ENCODE data around the gene COL23A1.
"Not testable (repeated sequence)": the region's sequence is repeated elsewhere in the genome, so short reads cannot be mapped to it uniquely, and the experiment has no call there.

The COL23A1 gene

DNA sequence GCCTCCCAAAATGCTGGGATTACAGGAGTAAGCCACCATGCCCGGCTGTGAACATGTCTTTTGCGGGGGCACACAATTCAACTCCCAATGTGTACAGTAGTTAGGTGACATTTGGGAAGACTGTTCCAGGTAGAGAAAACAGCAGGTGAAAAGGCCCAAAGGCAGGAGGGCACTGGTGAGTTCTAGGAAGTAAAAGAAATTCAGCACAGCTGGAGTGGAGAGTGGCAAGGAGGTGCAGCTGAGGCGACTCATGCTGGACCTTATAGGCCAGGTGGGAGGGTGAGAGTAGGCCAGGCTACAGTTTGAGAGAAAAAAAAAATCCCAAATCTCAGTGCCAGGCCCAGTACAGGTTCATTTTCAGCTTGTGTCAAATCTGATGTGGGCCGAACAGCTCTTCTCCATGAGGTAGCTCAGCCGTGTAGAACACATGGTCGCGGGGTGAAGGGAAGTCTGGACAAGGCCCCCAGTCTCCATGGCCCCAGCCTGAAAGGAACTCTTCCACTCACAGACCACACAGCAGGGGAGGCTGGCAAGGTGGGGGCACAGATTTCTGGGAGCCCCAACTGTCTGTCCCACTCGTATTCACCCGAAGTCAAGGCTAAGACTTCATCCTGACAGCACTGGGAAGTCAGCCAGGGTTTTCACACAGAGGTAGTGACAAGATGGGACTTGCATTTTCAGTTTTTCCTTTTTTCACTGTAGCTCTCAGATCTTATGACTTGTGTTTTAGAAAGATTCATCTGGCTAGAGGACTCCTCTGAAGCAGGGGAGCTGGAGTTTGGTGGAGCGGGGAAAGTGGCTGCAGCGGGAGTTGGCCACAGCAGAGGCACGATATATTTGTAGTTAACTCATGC is 390.4 kb downstream of the COL23A1 start:
- no peak overlapping the region for H3K4me3 ChIP-seq (ENCODE audit: low read depth in 1 of 2, low read length in 1 of 2)
- no peak overlapping the region for H3K27ac ChIP-seq
- TF ChIP-seq, protein P1, sequence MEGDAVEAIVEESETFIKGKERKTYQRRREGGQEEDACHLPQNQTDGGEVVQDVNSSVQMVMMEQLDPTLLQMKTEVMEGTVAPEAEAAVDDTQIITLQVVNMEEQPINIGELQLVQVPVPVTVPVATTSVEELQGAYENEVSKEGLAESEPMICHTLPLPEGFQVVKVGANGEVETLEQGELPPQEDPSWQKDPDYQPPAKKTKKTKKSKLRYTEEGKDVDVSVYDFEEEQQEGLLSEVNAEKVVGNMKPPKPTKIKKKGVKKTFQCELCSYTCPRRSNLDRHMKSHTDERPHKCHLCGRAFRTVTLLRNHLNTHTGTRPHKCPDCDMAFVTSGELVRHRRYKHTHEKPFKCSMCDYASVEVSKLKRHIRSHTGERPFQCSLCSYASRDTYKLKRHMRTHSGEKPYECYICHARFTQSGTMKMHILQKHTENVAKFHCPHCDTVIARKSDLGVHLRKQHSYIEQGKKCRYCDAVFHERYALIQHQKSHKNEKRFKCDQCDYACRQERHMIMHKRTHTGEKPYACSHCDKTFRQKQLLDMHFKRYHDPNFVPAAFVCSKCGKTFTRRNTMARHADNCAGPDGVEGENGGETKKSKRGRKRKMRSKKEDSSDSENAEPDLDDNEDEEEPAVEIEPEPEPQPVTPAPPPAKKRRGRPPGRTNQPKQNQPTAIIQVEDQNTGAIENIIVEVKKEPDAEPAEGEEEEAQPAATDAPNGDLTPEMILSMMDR (IDR thresholded peaks at IDR 0.05): no peak
- H3K36me3 ChIP-seq: no peaks in the 10 kb centered on the region
- H3K27me3 ChIP-seq: no peaks in the 10 kb centered on the region
- H3K4me1 ChIP-seq (ENCODE audit: control insufficient read depth in 1 of 2, insufficient read depth in 1 of 2, low read depth in 1 of 2, low read length in 1 of 2): peaks cover 26 to 32% of the 10 kb centered on the region in 2 experiments
- no peaks in the 10 kb centered on the region for H3K9me3 ChIP-seq

DNA sequence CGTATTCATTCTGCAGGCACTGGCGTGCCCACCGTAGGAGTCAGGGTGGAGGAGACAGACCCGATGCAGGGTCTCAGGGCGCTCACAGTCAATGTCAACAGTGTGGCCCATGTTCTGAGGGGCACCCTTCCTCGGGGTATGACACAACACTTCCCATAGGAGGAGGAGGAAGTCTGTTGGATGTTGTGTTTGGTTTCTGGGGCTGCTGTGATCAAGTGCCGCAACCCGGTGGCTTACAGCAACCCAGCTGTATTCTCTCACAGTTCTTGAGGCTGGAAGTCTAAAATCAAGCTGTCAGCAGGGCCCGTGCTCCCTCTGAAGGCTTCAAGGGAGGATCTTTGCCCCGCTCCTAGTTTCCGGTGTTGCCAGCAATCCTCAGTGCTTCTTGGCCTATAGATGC is 391.5 kb downstream of the COL23A1 start:
- Histone ChIP-seq H3K4me3 (ENCODE audit: low read depth in 1 of 2, low read length in 1 of 2) (no peak overlapping the region), H3K27me3 (no peaks in the 10 kb centered on the region), H3K4me1 (ENCODE audit: control insufficient read depth in 1 of 2, insufficient read depth in 1 of 2, low read depth in 1 of 2, low read length in 1 of 2) (peaks cover 34 to 40% of the 10 kb centered on the region in 2 experiments), H3K36me3 (no peaks in the 10 kb centered on the region), H3K27ac (no peak overlapping the region), H3K9me3 (no peaks in the 10 kb centered on the region)
- TF ChIP-seq, protein P1 (IDR thresholded peaks at IDR 0.05): no peak

DNA sequence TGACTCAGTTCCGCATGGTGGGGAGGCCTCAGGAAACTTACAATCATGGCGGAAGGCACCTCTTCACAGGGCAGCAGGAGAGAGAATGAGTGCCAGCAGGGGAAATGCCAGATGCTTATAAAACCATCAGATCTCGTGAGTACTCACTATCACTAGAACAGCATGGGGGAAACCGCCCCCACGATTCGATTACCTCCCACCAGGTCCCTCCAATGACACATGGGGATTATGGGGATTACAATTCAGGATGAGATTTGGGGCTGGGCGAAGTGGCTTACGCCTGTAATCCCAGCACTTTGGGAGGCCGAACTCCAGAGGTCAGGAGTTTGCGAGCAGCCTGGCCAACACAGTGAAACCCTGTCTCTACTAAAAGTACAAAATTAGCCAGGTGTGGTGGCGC is 392.0 kb downstream of the COL23A1 start:
- not testable (repeated sequence) for H3K27me3 ChIP-seq; H3K27ac ChIP-seq; H3K9me3 ChIP-seq; H3K4me3 ChIP-seq (ENCODE audit: low read depth in 1 of 2, low read length in 1 of 2); H3K36me3 ChIP-seq
- peaks cover 40 to 42% of the 10 kb centered on the region in 2 experiments for H3K4me1 ChIP-seq (ENCODE audit: control insufficient read depth in 1 of 2, insufficient read depth in 1 of 2, low read depth in 1 of 2, low read length in 1 of 2)

DNA sequence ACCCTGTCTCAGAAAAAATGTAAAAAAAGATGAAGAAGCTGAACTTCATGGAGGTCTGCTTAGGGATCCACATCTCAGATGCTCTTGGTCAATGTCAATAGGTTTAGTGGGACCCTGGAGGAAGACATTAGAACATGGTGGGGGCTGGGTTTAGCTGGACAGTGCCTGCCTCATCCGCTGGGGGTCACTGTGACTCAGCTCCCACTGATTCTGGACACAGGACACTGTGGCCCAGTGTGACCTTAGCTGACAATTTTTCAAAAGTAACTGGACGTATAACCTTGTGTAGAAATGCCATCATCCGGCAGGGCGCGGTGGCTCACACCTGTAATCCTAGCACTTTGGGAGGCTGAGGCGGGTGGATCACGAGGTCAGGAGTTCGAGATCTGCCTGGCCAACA is 393.2 kb downstream of the COL23A1 start:
- H3K4me3 ChIP-seq (ENCODE audit: low read depth in 1 of 2, low read length in 1 of 2): no peak overlapping the region
- no peaks in the 10 kb centered on the region for H3K9me3 ChIP-seq
- H3K36me3 ChIP-seq: no peaks in the 10 kb centered on the region
- no peaks in the 10 kb centered on the region for H3K27me3 ChIP-seq
- TF ChIP-seq, protein P1 (IDR thresholded peaks at IDR 0.05): no peak
- peaks cover 36 to 38% of the 10 kb centered on the region in 2 experiments for H3K4me1 ChIP-seq (ENCODE audit: control insufficient read depth in 1 of 2, insufficient read depth in 1 of 2, low read depth in 1 of 2, low read length in 1 of 2)
- no peak overlapping the region for H3K27ac ChIP-seq

DNA sequence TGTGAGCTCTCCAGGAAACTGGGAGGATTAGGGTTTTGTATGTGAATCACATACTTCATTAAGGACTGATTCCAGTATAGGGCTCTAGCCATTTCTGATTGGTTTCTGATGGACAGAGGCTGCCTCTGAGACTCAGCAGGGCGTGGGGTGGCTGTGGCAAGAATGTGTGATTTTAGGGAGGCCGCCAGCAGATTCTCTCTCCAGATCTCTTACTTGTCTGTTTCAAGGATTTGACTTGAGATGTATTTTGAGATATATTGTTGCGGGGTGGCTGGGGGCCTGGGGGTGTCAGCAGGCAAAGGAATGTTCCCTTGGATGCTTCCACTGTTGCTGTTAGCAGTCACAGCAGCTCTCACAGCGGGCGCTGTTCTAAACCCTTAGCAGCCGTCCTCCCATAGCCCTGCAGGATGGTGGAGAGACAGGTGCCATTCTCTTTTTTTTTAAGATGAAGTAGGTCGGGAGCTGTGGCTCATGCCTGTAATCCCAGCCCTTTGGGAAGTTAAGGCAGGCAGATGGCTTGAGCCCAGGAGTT is 393.8 kb downstream of the COL23A1 start:
- no peaks in the 10 kb centered on the region for H3K27me3 ChIP-seq
- peaks cover 30 to 32% of the 10 kb centered on the region in 2 experiments for H3K4me1 ChIP-seq (ENCODE audit: control insufficient read depth in 1 of 2, insufficient read depth in 1 of 2, low read depth in 1 of 2, low read length in 1 of 2)
- H3K36me3 ChIP-seq: no peaks in the 10 kb centered on the region
- TF ChIP-seq, protein P1 (IDR thresholded peaks at IDR 0.05): no peak
- no peak overlapping the region for H3K4me3 ChIP-seq (ENCODE audit: low read depth in 1 of 2, low read length in 1 of 2)
- H3K9me3 ChIP-seq: no peaks in the 10 kb centered on the region
- no peak overlapping the region for H3K27ac ChIP-seq

DNA sequence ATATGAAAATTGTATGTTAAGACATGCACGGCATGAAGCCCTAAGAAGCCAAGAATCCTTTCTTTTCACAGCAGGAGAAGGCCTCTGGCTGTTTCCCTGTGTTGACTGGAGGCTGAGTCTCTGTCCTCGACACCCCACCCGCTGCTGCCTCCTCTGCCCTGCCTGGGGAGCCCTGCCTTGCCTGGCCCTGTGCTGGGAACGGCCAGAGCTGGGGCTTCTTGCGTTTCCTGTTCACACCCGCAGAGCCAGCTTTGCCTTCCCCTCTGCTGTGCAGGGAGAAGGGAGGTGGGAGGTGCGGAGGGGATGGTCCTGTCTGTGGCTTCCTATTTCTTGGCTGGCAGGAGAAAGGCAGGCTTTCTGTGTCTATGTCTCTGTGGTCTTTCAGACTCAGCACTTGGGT is 396.2 kb downstream of the COL23A1 start:
- H3K36me3 ChIP-seq: no peaks in the 10 kb centered on the region
- no peak overlapping the region for H3K4me3 ChIP-seq (ENCODE audit: low read depth in 1 of 2, low read length in 1 of 2)
- H3K27me3 ChIP-seq: no peaks in the 10 kb centered on the region
- no peak overlapping the region for H3K27ac ChIP-seq
- TF ChIP-seq, protein P1 (IDR thresholded peaks at IDR 0.05): no peak
- no peaks in the 10 kb centered on the region for H3K9me3 ChIP-seq
- H3K4me1 ChIP-seq (ENCODE audit: control insufficient read depth in 1 of 2, insufficient read depth in 1 of 2, low read depth in 1 of 2, low read length in 1 of 2): peaks cover 20 to 21% of the 10 kb centered on the region in 2 experiments

Data from neutrophil (primary cell).